Lower leg skin (tissue), 3 donors: ENCODE data around the gene SUSD2.
"Not testable (repeated sequence)": the region's sequence is repeated elsewhere in the genome, so short reads cannot be mapped to it uniquely, and the experiment has no call there.

Experiments used
- CTCF ChIP-seq, 3 donors: fragments of 450-650 bp; IDR thresholded peaks; one replicate each; pipeline ENCODE4 v1.5.1; 2016; ENCODE audit warnings: antibody characterized with exemption in 3 of 3, mild to moderate bottlenecking in 3 of 3, moderate library complexity in 2 of 3
- POLR2A ChIP-seq, 2 donors: fragments of 450-650 bp; IDR thresholded peaks; one replicate each; pipeline ENCODE4 v1.6.1; 2016 to 2017; ENCODE audit warnings: antibody characterized with exemption in 2 of 2, mild to moderate bottlenecking in 1 of 2, moderate library complexity in 1 of 2

- not testable (repeated sequence) for TF ChIP-seq POLR2A, CTCF (IDR thresholded peaks at IDR 0.05)
Measured at GRCh38 chr22:24238101-24238694, 56.9 kb downstream of the SUSD2 start.
